Activated CD4-positive, alpha-beta T cell treated with anti-CD3 and anti-CD28 coated beads, Interleukin-2, amount 50 U/mL, for 1 hour (primary cell): ENCODE measurements around the gene GNA12.
A peak's percentile ranks its signal among the peaks of the same experiment; 100 is the strongest.
"Not testable (repeated sequence)": the region's sequence is repeated elsewhere in the genome, so short reads cannot be mapped to it uniquely, and the experiment has no call there.

Experiments used
- DNase-seq: peaks from one replicate; pipeline ENCODE4 v3.0.0-alpha.2; 2020

The GNA12 gene

GRCh38 chr7:2774935-2775334, 69.2 kb downstream of the GNA12 start:
- no peak for DNase-seq

DNA sequence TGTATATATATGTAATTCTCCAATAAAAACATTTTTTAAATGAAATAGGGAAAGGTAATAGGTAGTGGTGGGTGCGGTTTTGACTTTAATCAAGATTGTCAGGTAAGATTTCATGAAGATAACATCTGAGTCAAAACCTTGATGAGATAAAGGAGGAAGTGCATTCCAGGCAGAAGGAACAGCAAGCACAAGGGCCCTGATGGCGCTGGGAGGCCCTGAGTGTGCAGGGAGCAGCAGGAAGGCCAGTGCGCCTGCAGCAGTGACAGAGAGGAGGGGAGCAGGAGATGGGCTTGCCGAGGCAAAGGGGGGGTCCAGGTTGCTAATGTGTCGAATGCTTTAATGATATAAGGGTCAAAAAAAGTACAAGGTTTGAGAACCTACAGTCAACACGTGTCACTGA, 69.8 kb downstream of the GNA12 start:
- no peak for DNase-seq

DNA sequence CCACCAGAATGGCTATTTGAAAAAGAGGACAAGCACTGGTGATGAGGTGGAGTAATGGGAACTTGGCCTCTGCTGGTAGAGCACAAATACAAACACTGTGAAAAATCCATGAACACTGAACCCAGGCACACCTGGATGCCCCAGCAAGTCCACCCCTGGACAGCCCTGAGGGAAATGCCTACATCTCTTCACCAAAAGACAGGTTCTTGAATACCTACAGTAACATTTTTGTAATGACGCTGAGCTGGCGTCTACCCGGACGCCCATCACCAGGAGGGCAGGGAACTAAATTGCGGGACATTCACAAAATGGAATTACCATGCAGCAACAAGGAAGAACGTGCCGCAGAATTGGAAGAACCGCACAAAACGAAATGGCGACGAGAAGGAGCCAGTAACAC, 70.5 kb downstream of the GNA12 start:
- DNase-seq: no peak

DNA sequence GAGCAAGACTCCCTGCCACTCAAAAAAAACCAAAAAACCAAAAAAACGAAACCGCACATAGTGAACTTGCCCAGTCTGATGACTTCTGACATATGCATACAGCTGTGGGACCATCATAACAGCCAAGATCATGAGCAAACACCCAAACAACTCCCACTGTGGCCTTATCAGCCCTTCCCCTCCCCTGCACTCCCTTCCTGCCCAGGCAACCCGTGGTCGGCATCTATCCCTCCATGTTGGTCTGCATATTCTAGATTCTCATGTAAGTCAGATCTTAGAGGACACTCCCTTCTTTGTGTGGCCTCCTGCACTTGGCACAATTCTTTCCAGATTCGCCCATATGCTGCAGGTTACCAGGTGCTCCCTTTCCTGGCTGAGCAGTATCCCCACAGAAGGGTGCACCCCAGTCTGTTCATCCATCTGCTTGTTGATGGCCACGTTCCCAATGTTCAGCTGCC, 72.8 kb downstream of the GNA12 start:
- no peak for DNase-seq

- no peak for DNase-seq
Observed at GRCh38 chr7:2764621-2765020, 79.5 kb downstream of the GNA12 start.

DNA sequence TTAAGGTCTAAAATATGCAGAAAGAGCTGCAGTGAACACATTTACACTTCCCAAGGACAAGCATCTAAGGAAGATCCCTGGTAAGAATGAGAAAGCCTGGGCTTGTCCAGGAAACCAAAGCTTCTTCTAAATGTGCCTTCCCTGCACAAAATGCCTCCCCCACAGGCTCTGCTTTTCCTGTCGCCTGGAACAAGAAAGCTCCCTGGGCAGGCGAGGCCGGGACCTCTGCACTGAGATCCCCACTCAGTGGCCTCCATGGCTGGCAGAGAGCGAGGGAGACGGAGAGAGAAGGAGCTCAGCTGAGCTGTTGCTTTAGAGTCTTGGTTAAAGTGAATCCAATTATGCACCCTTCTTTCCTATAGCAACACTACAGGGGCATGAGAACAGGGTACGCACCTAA, 80.5 kb downstream of the GNA12 start:
- no peak for DNase-seq

- DNase-seq: no peak
Observed at GRCh38 chr7:2761801-2762497, 82.2 kb downstream of the GNA12 start.

DNA sequence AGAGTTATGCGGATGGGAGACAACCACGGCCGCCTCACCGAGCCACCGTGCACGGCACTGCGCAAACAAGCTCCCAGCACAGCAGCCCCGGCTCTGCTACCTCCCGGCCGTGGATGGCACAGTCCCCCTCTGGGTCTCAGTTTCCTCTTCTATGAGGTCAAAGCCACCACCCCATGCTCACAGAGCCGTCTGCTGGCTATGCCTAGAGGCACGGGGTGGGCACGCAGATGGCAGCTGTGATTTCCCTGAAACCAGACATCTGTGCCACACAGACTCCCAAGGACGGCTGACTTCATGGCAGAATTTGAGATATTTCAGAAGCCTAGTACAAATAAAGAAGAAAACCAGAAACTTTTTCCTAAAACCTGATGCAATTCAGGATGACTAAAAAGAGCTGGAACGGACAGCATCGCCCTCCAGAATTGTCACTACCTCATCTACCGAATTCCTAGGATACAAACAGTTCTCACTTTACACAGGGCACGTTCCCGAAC, 82.9 kb downstream of the GNA12 start:
- DNase-seq: no peak

DNA sequence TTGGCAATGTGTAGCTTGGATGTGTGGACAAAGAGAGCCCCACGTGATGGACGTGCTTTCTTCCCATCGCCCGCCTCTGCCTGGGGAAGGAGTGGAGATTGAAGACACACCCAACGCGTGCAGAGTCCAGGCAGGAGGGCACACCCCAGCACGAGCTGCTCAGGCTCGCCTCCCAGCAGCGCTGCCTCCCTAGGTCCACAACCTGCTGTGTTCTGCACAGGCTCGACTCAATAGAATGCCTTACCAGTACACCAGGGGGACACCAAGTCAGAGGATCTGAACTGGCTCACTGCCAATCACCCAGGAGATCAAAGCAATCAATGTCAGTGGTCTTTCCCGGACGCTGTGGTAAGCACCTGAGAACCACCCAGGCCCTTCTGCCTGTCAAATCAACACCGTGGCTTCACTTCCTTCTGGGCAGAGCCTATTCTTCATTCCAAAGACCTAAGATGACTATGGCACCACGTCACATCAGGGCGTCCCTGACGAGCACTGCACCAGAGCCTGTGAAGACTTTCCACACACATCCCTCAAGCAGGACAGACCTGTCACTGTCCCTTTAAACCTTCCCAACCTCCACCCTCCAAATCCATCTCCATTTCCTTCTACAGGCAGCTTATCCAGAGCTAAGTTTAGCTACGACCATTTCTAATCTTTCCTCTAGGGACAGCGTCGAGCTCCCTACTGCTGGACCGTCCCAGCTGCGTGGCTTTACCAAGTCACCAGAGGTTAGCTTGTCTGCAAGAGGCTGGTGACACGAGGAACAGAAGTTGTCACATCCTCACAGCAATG, 83.8 kb downstream of the GNA12 start:
- no peak for DNase-seq

GRCh38 chr7:2759736-2760097, 84.4 kb downstream of the GNA12 start:
- no peak for DNase-seq

GRCh38 chr7:2758673-2759616, 85.2 kb downstream of the GNA12 start:
- DNase-seq: no peak

GRCh38 chr7:2757904-2758672, 86.0 kb downstream of the GNA12 start:
- peak; percentile 16 for DNase-seq

DNA sequence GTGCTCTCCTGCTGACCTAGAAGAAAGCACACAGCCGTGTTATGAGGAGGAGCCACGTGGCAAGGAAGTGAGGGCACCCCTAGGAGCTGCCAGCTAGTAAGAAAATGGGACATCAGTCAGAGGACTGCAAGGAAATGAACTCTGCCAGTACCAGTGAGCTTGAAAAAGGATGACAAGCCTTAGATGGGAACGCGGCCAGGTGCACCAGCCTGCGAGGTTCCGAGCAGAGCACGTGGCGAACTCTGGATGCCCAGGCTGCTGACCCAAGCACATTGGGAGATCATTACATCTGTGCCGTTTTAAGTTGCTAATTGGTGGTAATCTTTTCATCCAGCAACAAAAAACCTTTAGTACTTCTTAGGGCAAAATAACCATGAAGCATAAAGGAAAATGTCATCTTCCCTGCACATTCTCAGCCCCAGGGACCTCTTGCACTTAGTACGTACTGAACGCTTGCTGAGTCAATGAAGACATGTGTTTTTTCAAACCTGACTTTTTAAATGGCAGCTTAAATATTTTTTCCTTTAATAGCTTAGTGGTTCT, 86.7 kb downstream of the GNA12 start:
- DNase-seq: no peak

- no peak for DNase-seq
Observed at GRCh38 chr7:2755531-2755930, 88.6 kb downstream of the GNA12 start.

- no peak for DNase-seq
Observed at GRCh38 chr7:2754912-2755311, 89.2 kb downstream of the GNA12 start.

DNA sequence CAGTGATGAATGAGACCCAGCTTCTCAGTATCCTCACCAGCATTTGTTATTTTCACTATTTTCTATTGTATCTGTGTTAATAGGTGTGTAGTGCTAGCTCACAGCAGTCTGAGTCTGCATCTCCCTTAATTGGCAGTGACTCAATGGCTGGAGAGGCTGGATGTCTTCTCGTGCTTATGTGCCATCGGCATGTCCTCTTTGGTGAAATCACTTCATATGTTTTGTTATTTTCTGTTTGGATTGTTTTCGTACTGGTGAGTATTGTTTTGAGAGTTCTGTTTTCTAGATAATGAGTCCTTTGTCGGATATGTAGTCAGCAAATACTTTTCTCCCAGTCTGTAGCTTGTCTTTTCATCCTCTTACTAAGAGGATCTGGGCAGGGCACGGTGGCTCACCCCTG, 90.0 kb downstream of the GNA12 start:
- no peak for DNase-seq

- no peak for DNase-seq
Observed at GRCh38 chr7:2753148-2753547, 91.0 kb downstream of the GNA12 start.

- DNase-seq: no peak
Observed at GRCh38 chr7:2751086-2751485, 93.0 kb downstream of the GNA12 start.

GRCh38 chr7:2750004-2750407, 94.1 kb downstream of the GNA12 start:
- no peak for DNase-seq

GRCh38 chr7:2748684-2749083, 95.4 kb downstream of the GNA12 start:
- DNase-seq: not testable (repeated sequence)

DNA sequence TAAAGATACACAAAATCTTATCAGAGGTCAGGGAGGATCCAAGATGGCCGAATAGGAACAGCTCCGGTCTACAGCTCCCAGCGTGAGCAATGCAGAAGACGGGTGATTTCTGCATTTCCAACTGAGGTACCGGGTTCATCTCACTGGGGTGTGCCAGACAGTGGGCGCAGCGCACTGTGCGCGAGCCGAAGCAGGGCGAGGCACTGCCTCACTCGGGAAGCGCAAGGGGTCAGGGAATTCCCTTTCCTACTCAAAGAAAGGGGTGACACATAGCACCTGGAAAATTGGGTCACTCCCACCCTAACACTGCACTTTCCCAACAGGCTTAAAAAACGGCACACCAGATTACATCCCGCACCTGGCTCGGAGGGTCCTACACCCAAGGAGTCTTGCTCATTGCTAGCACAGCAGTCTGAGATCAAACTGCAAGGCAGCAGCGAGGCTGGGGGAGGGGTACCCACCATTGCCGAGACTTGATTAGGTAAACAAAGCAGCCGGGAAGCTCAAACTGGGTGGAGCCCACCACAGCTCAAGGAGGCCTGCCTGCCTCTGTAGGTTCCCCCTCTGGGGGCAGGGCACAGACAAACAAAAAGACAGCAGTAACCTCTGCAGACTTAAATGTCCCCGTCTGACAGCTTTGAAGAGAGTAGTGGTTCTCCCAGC, 100.5 kb downstream of the GNA12 start:
- DNase-seq: not testable (repeated sequence)
